GM19099 (cell line): ENCODE data around the gene KDM5B.

Source experiments
- POLR2A ChIP-seq: IDR thresholded peaks from 3 replicates; pipeline ENCODE4 v1.6.1; 2011; ENCODE audit warnings: low read depth; ENCODE audit not compliant: insufficient read length; ENCODE audit errors: extremely low read depth

The KDM5B gene

DNA sequence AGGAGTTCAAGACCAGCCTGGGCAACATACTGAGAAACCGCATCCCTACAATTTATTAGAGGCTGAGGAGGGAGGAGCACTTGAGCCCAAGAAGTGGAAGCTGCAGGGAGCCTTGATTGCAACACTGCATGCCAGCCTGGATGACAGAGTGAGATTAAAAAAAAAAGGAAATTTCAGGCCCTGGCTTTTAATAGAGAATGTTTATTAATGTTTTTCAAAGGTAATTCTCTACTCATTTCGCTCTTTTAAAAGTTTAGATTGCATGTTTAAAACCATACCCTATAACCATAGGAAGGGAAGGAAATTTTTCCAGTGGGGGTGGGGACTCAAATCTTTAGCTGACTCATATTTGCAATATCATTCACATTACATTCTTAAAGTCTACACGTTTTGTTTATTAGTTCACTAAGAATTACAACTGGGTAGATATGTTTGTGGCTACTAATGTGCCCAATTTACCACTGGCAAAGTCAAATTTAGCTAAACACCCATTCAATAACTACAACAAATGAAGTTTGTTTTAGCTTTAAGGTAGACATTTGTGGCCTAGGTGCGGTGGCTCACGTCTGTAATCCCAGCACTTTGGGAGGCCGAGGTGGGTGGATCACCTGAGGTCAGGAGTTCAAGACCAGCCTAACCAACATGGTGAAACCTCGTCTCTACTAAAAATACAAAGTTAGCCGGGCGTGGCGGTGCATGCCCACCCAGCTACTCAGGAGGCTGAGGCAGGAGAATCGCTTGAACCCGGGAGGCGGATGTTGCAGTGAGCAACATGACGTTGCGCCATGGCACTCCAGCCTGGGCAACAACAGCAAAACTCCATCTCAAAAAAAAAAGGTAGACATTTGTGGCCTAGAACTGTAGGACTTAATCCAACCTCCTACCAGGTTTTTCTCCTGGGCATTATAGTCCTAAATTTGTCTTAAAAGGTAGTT lies 5.0 kb downstream of the KDM5B start:
- TF ChIP-seq POLR2A: no peak

DNA sequence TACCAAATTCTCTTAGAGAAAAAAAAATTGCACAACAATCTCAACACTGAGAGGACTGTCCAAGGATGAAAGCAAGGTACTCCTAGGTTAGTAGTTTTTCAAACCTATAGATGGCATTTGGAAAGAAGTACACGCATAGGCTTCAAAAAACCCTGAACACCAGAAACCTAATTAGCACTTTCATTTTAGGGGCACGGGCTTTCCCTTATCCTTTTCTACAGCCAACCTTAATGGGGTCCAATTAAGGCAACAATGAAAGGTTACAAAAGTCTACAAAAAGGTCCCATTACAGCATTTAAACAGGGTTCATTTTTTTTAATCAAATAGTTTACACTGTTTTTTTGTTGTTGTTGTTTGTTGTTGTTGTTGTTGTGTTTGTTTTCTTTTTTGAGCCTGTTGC lies 6.2 kb downstream of the KDM5B start:
- TF ChIP-seq POLR2A: no peak

DNA sequence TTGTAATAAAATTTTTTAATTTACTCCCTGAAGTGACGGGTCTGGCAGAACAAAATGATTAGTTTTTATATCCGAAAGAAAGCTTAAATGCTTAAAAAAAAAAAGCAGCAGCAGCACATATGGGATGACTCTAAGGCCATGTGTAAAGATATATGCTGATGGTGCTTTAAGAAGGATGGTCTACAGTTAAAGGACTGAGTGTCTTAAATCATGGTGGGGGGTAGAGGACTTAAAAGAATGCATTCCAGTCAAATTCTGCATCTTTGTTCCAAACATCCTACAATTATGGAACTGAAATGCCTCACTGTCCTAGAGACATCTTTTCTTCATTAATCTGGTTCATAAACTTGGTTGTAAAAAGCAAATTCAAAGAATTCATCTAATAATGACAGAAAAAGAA lies 7.0 kb downstream of the KDM5B start:
- TF ChIP-seq POLR2A: no peak

DNA sequence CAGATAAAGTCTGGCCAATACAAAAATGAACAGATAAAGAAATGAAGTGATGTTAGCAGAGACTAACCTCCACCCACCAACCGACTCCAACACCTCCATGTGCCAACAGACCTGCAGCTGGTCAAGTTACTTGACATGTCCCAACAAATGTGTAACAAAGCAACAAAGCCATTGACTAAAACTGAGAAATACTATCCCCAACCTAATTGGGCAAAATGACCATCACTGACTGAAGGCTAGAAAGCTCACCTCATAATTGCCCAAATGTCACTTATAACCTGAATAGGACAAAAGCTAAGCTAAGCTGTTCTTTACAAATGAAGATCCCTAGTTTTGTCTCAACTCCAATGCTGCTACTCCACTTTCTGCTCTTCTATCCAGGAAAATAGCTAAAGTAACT lies 7.5 kb downstream of the KDM5B start:
- TF ChIP-seq POLR2A: no peak

DNA sequence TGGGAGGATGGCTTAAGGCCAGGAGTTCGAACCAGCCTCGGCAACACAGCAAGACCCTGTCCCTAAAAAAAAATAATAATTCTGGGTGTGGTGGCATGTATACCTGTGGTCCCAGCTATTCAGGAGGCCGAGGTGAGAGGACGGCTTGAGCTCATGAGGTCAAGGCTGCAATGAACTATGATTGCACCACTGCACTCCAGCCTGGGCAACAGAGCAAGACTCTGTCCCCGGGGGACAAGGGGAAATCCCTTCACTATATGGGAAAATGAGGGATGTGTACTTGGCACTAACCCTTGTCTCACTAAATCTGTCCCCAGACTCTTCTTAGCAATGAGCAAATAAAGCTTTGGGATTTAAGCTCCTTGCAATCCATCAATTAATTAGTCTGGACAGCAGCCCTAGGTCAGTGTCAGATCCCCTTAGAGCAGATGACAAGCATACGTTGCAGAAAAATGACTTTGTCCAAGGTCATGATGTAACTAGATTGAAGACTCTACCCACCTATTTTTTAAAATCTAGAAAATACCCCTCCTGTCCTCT lies 9.4 kb downstream of the KDM5B start:
- no peak for TF ChIP-seq POLR2A

DNA sequence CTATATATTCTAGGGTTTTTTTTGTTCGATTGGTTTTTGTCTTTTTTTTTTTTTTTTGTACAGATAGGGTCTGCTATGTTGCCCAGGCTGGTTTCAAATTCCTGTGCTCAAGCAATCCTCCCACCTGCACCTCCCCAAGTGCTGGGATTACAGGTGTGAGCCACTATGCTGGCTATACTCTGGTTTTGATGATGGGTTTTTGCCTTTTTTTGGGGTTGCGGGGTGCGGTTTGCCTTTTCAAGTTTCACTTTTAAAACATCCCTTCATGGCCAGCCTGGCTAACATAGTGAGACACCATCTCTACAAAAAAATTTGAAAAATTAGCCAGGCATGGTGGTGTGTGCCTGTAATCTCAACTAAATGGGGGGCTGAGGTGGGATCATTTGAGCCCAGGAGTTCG lies 10.0 kb downstream of the KDM5B start:
- TF ChIP-seq POLR2A: no peak

DNA sequence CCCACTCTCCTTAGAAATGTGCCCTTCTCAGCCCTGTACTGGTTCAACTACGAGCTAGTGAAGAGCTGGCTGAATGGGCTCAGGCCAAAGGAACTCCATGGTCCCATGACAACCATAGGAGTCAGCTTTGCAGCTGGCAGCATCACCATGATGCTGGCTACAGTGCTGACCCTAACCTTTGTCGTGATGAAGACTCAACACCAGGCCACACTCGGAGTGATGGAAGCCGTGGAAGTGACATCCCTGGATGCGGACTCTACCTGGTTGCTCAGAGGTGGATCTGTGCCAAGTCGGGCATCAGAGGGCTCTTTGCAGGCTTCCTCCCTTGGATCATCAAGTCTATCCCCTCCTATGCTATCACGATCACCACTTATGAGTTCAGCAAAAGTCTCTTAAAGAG lies 11.6 kb downstream of the KDM5B start:
- TF ChIP-seq POLR2A: no peak

DNA sequence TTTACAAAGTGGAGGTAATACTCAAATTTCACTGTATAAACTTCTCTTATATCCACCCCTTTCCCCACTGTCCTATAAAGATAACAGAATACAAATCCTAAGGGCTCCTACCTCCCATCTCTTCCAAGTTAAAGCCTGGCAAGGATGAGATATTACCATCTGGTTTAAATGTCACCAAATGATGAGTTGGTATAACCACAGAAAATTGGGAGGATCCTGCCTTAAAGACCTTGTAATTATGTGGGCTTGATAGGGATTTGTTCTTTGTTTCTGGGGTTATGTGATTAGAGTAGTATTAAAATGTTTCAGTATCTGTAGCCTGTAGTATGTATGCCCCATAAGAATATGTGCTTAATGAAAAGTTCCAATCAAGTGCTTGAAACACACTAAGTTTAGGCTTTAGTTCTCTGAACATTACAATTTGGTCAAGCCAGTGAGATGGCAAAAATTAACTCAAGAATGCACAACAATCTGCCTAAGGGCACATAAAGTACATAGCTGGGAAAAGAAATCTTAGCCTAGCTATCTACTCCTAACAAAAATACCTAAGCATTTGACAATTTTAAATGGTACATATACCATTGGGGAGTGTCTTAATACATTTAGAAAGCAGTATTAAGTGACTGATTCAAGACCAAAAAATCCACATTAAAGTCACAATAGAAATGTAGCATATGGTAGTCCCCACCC lies 14.0 kb downstream of the KDM5B start:
- TF ChIP-seq POLR2A: no peak

DNA sequence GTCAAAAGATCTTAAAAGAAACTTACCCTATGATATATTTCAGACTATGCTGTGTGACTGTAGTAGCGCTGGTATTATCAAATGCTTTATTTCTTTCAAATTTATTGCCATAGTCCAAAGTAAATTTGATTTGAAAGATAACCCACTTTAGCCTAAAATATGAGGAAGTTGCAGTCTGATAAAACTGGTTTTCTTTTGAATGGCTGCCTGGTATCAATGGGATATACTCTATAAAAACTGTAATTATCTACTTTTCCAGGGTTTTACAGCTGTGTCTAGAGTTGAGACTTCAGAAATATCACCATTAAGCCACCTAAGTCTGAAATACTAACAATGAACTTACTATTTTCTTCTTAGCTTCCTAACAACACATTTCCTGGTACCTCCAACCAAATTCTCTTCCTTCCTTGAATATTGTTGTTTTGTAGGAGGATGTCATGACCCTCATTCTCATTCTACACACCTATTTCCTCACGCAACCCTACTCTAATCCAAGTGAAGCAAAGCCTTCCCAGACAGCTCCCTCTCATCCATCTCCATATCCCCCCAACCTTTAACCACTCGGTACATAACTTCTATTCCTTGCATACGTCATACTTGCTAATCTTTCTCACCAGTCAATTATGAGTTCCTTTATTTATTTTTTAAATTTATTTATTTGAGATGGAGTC lies 17.0 kb downstream of the KDM5B start:
- no peak for TF ChIP-seq POLR2A

DNA sequence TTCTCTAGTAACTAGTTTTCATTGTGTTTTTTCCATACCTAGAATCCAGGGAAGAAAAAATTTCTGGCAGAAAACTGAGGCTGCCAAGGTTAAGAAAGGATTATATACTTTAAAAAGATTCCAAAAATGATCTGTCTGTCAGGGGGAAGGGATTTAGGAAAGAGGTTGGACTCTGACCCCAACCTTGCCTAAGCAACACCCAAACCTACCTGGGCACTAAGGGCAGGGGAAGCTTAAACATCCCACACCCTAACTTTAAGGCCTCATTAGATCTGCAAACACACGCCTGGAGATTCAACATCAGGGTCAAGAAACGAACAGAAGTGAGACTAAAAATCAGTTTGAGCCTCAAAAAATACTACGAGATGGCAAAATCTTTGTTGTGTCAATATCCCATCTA lies 19.4 kb downstream of the KDM5B start:
- TF ChIP-seq POLR2A: no peak

DNA sequence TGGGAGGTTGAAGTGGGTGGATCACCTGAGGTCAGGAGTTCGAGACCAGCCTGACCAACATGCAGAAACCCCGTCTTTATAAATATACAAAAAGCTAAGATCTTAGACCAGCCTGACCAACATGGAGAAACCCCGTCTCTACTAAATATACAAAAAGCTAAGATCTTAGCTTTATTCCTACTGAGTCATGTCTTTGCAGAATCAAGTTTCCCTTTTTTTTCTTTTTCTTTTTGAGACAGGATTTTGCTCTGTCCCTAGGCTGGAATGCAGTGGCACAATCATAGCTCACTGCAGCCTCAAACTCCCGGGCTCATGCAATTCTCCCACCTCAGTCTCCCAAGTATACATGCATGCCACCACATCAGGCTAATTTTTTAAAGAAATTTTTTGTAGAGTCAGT lies 21.4 kb downstream of the KDM5B start:
- TF ChIP-seq POLR2A: no peak

DNA sequence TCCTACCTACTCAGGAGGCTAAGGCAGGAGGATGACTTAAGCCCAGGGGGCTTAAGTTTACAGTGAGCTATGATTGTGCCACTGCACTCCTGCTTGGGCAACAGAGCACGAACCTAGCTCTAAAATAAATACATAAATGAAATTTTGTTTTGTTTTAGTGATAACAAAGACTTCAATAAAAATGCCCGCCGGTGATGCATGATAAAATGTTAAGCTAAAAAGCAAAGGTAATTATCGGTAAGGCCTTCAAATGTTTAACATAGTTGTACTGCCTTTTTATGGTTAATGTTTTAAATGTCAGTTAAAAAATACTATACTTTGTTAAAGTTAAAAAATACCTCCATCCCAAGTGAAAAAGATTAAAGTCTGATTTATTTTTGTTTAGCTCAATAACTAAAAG lies 27.0 kb downstream of the KDM5B start:
- no peak for TF ChIP-seq POLR2A

DNA sequence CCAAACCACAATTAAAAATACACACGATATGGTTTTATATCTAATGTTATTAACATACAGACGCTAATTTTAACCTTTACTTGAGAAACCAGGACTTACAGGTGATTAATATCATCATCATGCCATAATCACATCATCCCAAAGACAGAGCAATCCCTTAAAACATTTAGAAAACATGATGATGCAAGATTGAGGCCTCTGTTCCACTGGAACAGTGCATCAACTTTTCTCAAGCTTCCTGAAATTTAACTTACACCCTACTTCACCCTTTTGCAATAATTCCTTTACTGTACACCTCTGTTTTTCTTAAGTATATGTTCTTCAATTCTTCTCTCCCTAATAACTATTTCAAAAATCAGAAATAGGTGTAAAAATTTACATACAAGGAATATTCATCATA lies 38.1 kb downstream of the KDM5B start:
- TF ChIP-seq POLR2A: no peak

DNA sequence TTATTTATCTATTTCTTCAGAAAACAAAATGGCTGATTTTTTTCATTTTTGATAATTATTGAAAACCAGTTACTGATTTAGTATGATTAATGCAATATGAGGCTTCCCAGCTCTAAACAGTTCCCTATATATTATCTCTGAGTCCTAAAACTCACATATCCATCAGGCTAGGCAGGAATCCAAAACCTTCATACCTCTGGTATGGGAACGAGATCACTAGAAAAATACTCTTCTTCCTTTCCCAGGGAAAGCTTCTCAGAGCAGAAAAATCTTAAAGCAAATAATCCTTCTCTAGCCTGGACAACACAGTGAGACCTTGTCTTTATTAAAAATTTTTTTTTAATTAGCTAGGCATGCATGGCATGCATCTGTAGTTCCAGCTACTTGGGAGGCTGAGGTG lies 42.5 kb downstream of the KDM5B start:
- no peak for TF ChIP-seq POLR2A

DNA sequence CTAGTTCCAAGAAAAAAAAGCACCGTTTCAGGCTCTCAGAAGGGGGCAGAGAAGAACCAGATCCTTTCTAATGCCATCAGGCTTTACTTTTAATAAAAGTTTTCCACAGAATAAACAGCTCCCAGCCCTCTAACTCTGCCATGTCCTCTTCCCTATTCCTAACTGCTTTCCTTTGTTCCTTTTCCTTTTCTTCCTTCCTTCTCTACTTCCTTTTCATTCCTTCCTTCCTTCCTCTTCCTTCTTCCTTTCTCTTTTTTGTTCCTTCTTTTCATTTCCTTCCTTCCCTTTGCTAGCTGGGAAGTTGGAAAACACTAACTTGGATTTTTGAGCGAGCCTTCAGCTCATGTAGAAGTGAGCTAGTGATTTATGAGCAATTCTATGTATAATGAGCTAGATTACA lies 46.2 kb downstream of the KDM5B start:
- TF ChIP-seq POLR2A: no peak

DNA sequence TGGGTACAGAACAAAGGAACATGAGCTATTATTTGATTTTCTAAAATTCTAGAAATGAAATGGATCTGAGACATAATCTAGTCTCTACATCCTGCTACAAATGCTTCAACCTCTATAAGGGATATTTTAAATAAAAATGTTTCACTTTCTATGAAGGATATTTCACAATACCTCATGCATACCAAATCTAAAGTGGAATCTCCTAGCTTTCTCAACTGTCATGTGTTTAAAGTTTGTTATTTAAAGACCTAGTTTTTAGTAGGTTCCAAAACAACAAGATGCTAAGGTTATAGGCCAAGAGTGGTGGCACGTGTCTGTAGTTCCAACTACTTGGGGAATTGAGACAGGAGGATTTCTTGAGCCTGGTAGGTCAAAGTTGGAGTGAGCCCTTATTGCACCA lies 47.6 kb downstream of the KDM5B start:
- TF ChIP-seq POLR2A: no peak

DNA sequence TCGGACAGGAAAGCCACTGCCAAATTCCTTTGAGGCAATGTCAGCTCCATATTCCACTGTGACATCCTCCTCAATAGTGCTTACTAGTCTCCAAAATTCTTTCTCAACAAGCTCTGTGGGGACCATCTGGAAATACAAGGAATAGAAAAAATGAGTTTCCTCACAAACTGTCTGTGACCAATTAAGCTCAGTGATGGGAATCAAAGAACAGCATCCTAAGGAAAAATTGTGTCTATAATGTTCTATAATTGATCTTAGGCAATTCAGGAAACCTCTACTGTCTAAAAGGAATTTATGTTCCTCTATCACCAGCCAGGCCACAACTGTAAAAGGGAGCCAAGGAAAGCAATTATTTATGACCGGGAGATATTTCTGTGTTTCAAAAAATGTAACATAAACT lies 51.8 kb downstream of the KDM5B start:
- TF ChIP-seq POLR2A: no peak
